HG03095 (cell line): ENCODE measurements around the gene TAL1.

Source experiments
- ATAC-seq: cut with Tn5 transposase; IDR thresholded peaks from one replicate; pipeline ENCODE4 v1.9.1; 2021; ENCODE audit warnings: moderate library complexity; ENCODE audit not compliant: unreplicated experiment

The TAL1 gene

GRCh38 chr1:47178020-47178419 is 54.0 kb downstream of the TAL1 start:
- ATAC-seq: no peak

GRCh38 chr1:47175227-47175934 is 56.6 kb downstream of the TAL1 start:
- ATAC-seq: no peak

- ATAC-seq: no peak
Observed at GRCh38 chr1:47174656-47175020, 57.4 kb downstream of the TAL1 start.

- no peak for ATAC-seq
Observed at GRCh38 chr1:47172782-47173181, 59.2 kb downstream of the TAL1 start.
